CD14-positive monocyte (primary cell): Measurements from ENCODE around the gene CALR. TPM values are rescaled to one million over a fixed set of nuclear protein-coding genes. Genes with fewer than 3 reads are reported as not detected.
A peak's percentile ranks its signal among the peaks of the same experiment; 100 is the strongest.

Experiments used
- DNase-seq, 3 donors: peaks; one replicate each; pipeline ENCODE4 v3.0.0-alpha.2; 2011 to 2022
- H2AFZ ChIP-seq: 2 replicates; pipeline ENCODE4 v1.6.0; 2012; ENCODE audit warnings: mild to moderate bottlenecking, low read depth, low read length, inconsistent platforms; ENCODE audit not compliant: insufficient read depth, poor library complexity, severe bottlenecking
- H3K27ac ChIP-seq, 2 donors: 1 replicate in 1 of 2; 2 replicates in 1 of 2; pipeline ENCODE4 v1.5.1; 2012 to 2013; ENCODE audit warnings: low read length in 2 of 2, control low read depth in 1 of 2, inconsistent platforms in 1 of 2, low read depth in 1 of 2, mild to moderate bottlenecking in 1 of 2
- H3K27me3 ChIP-seq, 2 donors: one replicate each; pipeline versions ENCODE4 v1.6.0 to v1.6.1; 2011 to 2013; ENCODE audit warnings: low read length in 2 of 2; ENCODE audit not compliant: control insufficient read depth in 2 of 2, insufficient read depth in 2 of 2
- H3K36me3 ChIP-seq, 2 donors: replicated peaks in 1 of 2; 1 replicate in 1 of 2; 2 replicates in 1 of 2; pipeline versions ENCODE4 v1.5.1 to v1.6.1; 2012 to 2013; ENCODE audit warnings: low read length in 2 of 2, control low read depth in 1 of 2, inconsistent platforms in 1 of 2, mild to moderate bottlenecking in 1 of 2; ENCODE audit not compliant: insufficient read depth in 2 of 2, control insufficient read depth in 1 of 2
- H3K4me1 ChIP-seq, 2 donors: 1 replicate in 1 of 2; 2 replicates in 1 of 2; pipeline versions ENCODE4 v1.5.1 to v1.6.1; 2012 to 2013; ENCODE audit warnings: low read length in 2 of 2, control low read depth in 1 of 2, inconsistent platforms in 1 of 2, mild to moderate bottlenecking in 1 of 2, moderate library complexity in 1 of 2; ENCODE audit not compliant: insufficient read depth in 2 of 2, control insufficient read depth in 1 of 2
- H3K4me2 ChIP-seq: replicated peaks from 2 replicates; pipeline ENCODE3; 2012; ENCODE audit warnings: low read length, moderate library complexity, mild to moderate bottlenecking; ENCODE audit not compliant: poor library complexity, severe bottlenecking; ENCODE audit errors: extremely low read depth
- H3K4me3 ChIP-seq, 3 experiments: fragments of 200-600 bp in 1 of 3; sonication (generic) in 1 of 3; replicated peaks in 1 of 3; 1 replicate in 2 of 3; 2 replicates in 1 of 3; pipeline ENCODE4 v1.5.1; 2011 to 2013; ENCODE audit warnings: low read length in 3 of 3, mild to moderate bottlenecking in 3 of 3, control low read depth in 2 of 3, low read depth in 2 of 3, inconsistent platforms in 1 of 3, moderate library complexity in 1 of 3
- H3K79me2 ChIP-seq: 2 replicates; pipeline ENCODE4 v1.6.0; 2012; ENCODE audit warnings: mild to moderate bottlenecking, control low read depth, inconsistent platforms, low read length, moderate library complexity; ENCODE audit not compliant: insufficient read depth
- H3K9ac ChIP-seq: 2 replicates; pipeline ENCODE4 v1.6.0; 2017; ENCODE audit warnings: low read length, mild to moderate bottlenecking; ENCODE audit not compliant: insufficient read depth, poor library complexity, severe bottlenecking
- H3K9me3 ChIP-seq, 2 donors: replicated peaks in 1 of 2; 1 replicate in 1 of 2; 2 replicates in 1 of 2; pipeline versions ENCODE4 v1.5.1 to v1.6.1; 2012 to 2013; ENCODE audit warnings: low read length in 2 of 2, control low read depth in 1 of 2; ENCODE audit not compliant: control insufficient read depth in 1 of 2, insufficient read depth in 1 of 2
- H4K20me1 ChIP-seq: 2 replicates; pipeline ENCODE4 v1.6.0; 2012; ENCODE audit warnings: mild to moderate bottlenecking, low read length, control low read depth, moderate library complexity; ENCODE audit not compliant: insufficient read depth
- H3K27ac Mint-ChIP-seq, 7 donors: one replicate each; pipeline ENCODE4 v1.8.0; 2020; ENCODE audit warnings: mild to moderate bottlenecking in 7 of 7, mixed read lengths in 7 of 7, moderate library complexity in 6 of 7, inconsistent platforms in 2 of 7
- H3K27me3 Mint-ChIP-seq, 3 donors: one replicate each; pipeline ENCODE4 v1.8.0; 2021 to 2022; ENCODE audit warnings: low read depth in 3 of 3, mild to moderate bottlenecking in 3 of 3, mixed read lengths in 3 of 3, moderate library complexity in 3 of 3, inconsistent platforms in 1 of 3
- H3K36me3 Mint-ChIP-seq, 2 donors: one replicate each; pipeline ENCODE4 v1.8.0; 2020; ENCODE audit warnings: mixed read lengths in 2 of 2, inconsistent platforms in 1 of 2, mild to moderate bottlenecking in 1 of 2
- H3K4me1 Mint-ChIP-seq: one replicate; pipeline ENCODE4 v1.8.0; 2020; ENCODE audit warnings: mild to moderate bottlenecking, mixed read lengths
- H3K4me3 Mint-ChIP-seq, 2 donors: one replicate each; pipeline ENCODE4 v1.8.0; 2020; ENCODE audit warnings: mild to moderate bottlenecking in 2 of 2, mixed read lengths in 2 of 2, moderate library complexity in 1 of 2
- H3K9me3 Mint-ChIP-seq, 7 donors: one replicate each; pipeline ENCODE4 v1.8.0; 2020 to 2022; ENCODE audit warnings: mixed read lengths in 7 of 7, mild to moderate bottlenecking in 6 of 7, moderate library complexity in 6 of 7, inconsistent platforms in 2 of 7
- WGBS: methylation state at CpG from one replicate; pipeline ENCODE4 v1.1.5; 2013; ENCODE audit warnings: missing lambda C conversion rate; ENCODE audit not compliant: insufficient coverage; 5-methylcytosine and 5-hydroxymethylcytosine counted together
- intact Hi-C, 2 donors: fragments of 100-400 bp; cut with micrococcal nuclease; formaldehyde crosslinking; loops; one replicate each; pipeline versions ENCODE4 v1.15.0 to v1.15.1; 2023
- polyA plus RNA-seq, 3 donors: library from polyadenylated mRNA; depleted of rRNA in 1 of 3; unstranded in 2 of 3; stranded (reverse) in 1 of 3; fragments of 300-500 nt in 2 of 3; fragments of >200 nt in 1 of 3; fragmentation: Illumina TruSeq in 2 of 3; gene quantifications; 1 replicate in 2 of 3; 2 replicates in 1 of 3; pipeline ENCODE4 v1.2.3, GENCODE V29; 2012 to 2021
- TF ChIP-seq, protein P1 (sequence below): fragments of 200-600 bp; IDR thresholded peaks from one replicate; pipeline ENCODE4 v1.8.0; 2022; ENCODE audit warnings: antibody characterized with exemption, mild to moderate bottlenecking

The CALR gene
- polyA plus RNA-seq, 3 donors: 109 to 441 (median 133) TPM

DNA sequence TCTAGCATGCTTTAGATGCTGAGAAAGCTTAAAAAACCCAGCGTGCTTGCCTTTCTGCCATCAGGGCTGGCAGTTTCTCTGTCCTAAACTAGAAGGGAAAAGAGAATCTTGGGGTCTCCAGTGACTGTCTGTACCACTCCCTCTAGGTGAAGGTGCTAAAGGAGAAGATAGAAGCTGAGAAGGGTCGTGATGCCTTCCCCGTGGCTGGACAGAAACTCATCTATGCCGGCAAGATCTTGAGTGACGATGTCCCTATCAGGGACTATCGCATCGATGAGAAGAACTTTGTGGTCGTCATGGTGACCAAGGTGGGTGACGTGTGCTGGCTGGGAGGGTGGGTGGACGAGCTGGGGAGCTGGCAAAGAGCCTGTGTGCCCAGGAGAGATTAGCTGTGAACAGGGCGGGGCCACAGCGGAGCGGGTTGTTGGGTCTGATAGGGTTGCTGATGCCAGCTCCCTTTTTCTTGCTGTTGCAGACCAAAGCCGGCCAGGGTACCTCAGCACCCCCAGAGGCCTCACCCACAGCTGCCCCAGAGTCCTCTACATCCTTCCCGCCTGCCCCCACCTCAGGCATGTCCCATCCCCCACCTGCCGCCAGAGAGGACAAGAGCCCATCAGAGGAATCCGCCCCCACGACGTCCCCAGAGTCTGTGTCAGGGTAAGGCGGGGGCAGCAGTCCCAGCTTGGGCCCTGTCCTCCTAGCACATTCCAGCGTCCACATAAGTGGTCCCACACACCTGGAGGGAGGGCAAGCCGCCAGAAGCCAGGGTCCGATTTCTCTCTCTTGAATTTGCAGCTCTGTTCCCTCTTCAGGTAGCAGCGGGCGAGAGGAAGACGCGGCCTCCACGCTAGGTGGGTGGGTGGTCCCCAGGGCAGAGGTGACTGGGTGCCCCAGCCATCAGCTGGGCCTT lies 9.5 kb downstream of the CALR start:
- Histone ChIP-seq H3K4me1 (peaks cover 33 to 56% of the 10 kb centered on the region in 2 donors), H2AFZ (no peak overlapping the region), H3K9me3 (no peaks in the 10 kb centered on the region), H3K27me3 (no peaks in the 10 kb centered on the region), H3K36me3 (peaks cover 53 to 72% of the 10 kb centered on the region in 2 donors), H3K9ac (no peak overlapping the region), H3K79me2 (peaks cover 50% of the 10 kb centered on the region), H3K27ac (peak overlapping the region in 1 of 2 donors; percentile 93), H3K4me3 (no peak overlapping the region), H4K20me1 (peaks cover 13% of the 10 kb centered on the region), H3K4me2 (no peak overlapping the region)
- TF ChIP-seq, protein P1, sequence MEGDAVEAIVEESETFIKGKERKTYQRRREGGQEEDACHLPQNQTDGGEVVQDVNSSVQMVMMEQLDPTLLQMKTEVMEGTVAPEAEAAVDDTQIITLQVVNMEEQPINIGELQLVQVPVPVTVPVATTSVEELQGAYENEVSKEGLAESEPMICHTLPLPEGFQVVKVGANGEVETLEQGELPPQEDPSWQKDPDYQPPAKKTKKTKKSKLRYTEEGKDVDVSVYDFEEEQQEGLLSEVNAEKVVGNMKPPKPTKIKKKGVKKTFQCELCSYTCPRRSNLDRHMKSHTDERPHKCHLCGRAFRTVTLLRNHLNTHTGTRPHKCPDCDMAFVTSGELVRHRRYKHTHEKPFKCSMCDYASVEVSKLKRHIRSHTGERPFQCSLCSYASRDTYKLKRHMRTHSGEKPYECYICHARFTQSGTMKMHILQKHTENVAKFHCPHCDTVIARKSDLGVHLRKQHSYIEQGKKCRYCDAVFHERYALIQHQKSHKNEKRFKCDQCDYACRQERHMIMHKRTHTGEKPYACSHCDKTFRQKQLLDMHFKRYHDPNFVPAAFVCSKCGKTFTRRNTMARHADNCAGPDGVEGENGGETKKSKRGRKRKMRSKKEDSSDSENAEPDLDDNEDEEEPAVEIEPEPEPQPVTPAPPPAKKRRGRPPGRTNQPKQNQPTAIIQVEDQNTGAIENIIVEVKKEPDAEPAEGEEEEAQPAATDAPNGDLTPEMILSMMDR: no peak
- H3K4me1 Mint-ChIP-seq: peaks cover 44% of the 10 kb centered on the region
- H3K27me3 Mint-ChIP-seq: no peaks in the 10 kb centered on the region
- H3K4me3 Mint-ChIP-seq: no peak overlapping the region
- intact Hi-C loops: loop anchor here in 1 of 2 donors (5.0 kb wide), 1 partner anchor 204 kb away; the partner anchor contains the start of genes IER2 and STX10
- WGBS: 96% methylated on average over 24 of the region's 28 CpGs
- DNase-seq: no peak
- H3K27ac Mint-ChIP-seq: peak overlapping the region; percentile 15 to 84 (median 70)
- no peaks in the 10 kb centered on the region for H3K9me3 Mint-ChIP-seq
- peaks cover 56 to 72% of the 10 kb centered on the region in 2 donors for H3K36me3 Mint-ChIP-seq

DNA sequence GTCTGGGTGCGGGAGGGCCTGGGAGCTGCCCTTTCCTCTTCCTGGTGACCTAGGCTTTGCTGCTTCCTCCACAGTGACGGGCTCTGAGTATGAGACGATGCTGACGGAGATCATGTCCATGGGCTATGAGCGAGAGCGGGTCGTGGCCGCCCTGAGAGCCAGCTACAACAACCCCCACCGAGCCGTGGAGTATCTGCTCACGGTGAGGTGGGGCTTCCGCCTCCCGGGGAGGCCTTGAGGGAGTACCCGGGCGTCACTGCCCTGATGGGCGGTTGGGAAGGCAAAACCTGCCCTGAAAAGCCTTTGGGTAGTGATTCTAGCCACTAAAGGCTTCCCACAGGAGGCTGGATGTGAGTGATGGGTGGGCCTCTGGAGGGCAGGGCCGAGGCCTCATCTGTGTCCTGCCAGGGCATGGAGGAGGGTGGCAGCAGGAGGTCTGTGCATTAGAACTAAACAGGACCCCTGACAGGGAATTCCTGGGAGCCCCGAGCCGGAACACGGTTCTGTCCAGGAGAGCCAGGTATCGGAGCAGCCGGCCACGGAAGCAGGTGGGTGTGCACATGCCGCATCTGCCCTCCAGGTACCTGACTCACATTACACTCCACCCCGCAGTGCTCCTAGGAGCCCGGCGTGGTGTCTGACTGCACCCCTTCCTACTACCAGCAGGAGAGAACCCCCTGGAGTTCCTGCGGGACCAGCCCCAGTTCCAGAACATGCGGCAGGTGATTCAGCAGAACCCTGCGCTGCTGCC lies 10.4 kb downstream of the CALR start:
- Mint-ChIP-seq H3K27ac (peak overlapping the region in 4 of 7 donors; percentile 11 to 75 (median 38)), H3K4me3 (no peak overlapping the region), H3K36me3 (peaks cover 48 to 71% of the 10 kb centered on the region in 2 donors), H3K4me1 (peaks cover 44% of the 10 kb centered on the region), H3K9me3 (no peaks in the 10 kb centered on the region), H3K27me3 (no peaks in the 10 kb centered on the region)
- peak overlapping the region in 1 of 2 donors; percentile 93 for H3K27ac ChIP-seq
- 96% methylated on average over 25 of the region's 30 CpGs for WGBS
- H2AFZ ChIP-seq: no peak overlapping the region
- peaks cover 53 to 67% of the 10 kb centered on the region in 2 donors for H3K36me3 ChIP-seq
- intact Hi-C loops: loop anchor here in 1 of 2 donors (5.0 kb wide), 1 partner anchor 204 kb away; the partner anchor contains the start of genes IER2 and STX10
- peaks cover 5% of the 10 kb centered on the region for H4K20me1 ChIP-seq
- no peaks in the 10 kb centered on the region for H3K27me3 ChIP-seq
- H3K4me1 ChIP-seq: peaks cover 39 to 61% of the 10 kb centered on the region in 2 donors
- H3K9me3 ChIP-seq: no peaks in the 10 kb centered on the region
- TF ChIP-seq, protein P1: no peak
- no peak overlapping the region for H3K4me2 ChIP-seq
- H3K79me2 ChIP-seq: peaks cover 49% of the 10 kb centered on the region
- no peak overlapping the region for H3K9ac ChIP-seq
- DNase-seq: no peak
- H3K4me3 ChIP-seq: no peak overlapping the region
